Measurements from ENCODE around the gene ACE. TPM values are rescaled to one million over a fixed set of nuclear protein-coding genes. Genes with fewer than 3 reads are reported as not detected.
"Not testable (repeated sequence)": the region's sequence is repeated elsewhere in the genome, so short reads cannot be mapped to it uniquely, and the experiment has no call there.

Gene ACE
- total RNA-seq, 4 donors from 2014 or later = 4.8 to 10.4 (median 8.2) TPM

- peaks cover 16% of the 10 kb centered on the region for H3K27me3 ChIP-seq
- no peak overlapping the region for H3K27ac ChIP-seq
- WGBS, 2 donors (ENCODE audit: low coverage in 1 of 2) = 76 to 85% methylated on average over 3 to 4 of the region's 4 CpGs
- no peaks in the 10 kb centered on the region for H3K36me3 ChIP-seq
- H3K4me3 ChIP-seq = no peak overlapping the region
- no peaks in the 10 kb centered on the region for H3K4me1 ChIP-seq
- H3K9me3 ChIP-seq = no peaks in the 10 kb centered on the region
- no peak for TF ChIP-seq EP300 (IDR thresholded peaks at IDR 0.05)
- no peak for TF ChIP-seq POLR2AphosphoS5 (IDR thresholded peaks at IDR 0.05)
- TF ChIP-seq POLR2A (IDR thresholded peaks at IDR 0.05) = no peak
- TF ChIP-seq CTCF (IDR thresholded peaks at IDR 0.05) = no peak
- ATAC-seq = no peak
Observed at GRCh38 chr17:63458478-63458877, 18.4 kb upstream of the ACE start.

GRCh38 chr17:63460018-63460417 lies 16.8 kb upstream of the ACE start:
- TF ChIP-seq EP300 (IDR thresholded peaks at IDR 0.05) (no peak), POLR2AphosphoS5 (IDR thresholded peaks at IDR 0.05) (no peak), CTCF (IDR thresholded peaks at IDR 0.05) (no peak), POLR2A (IDR thresholded peaks at IDR 0.05) (no peak)
- Histone ChIP-seq H3K27ac (no peak overlapping the region), H3K27me3 (peaks cover 20% of the 10 kb centered on the region), H3K4me3 (no peak overlapping the region), H3K4me1 (no peaks in the 10 kb centered on the region), H3K36me3 (no peaks in the 10 kb centered on the region), H3K9me3 (no peaks in the 10 kb centered on the region)
- 43 to 67% methylated on average over 3 to 8 of the region's 9 CpGs for WGBS, 2 donors (ENCODE audit: low coverage in 1 of 2)
- no peak for ATAC-seq

- WGBS, 2 donors (ENCODE audit: low coverage in 1 of 2) = 0 to 18% methylated on average over 1 to 3 of the region's 3 CpGs
Observed at GRCh38 chr17:63463771-63464170, 13.1 kb upstream of the ACE start.

GRCh38 chr17:63464691-63465236 lies 12.1 kb upstream of the ACE start:
- no peaks in the 10 kb centered on the region for H3K36me3 ChIP-seq
- no peaks in the 10 kb centered on the region for H3K4me1 ChIP-seq
- H3K4me3 ChIP-seq = no peak overlapping the region
- no peak for TF ChIP-seq POLR2A (IDR thresholded peaks at IDR 0.05)
- no peak for TF ChIP-seq POLR2AphosphoS5 (IDR thresholded peaks at IDR 0.05)
- no peak for TF ChIP-seq CTCF (IDR thresholded peaks at IDR 0.05)
- TF ChIP-seq EP300 (IDR thresholded peaks at IDR 0.05) = no peak
- no peaks in the 10 kb centered on the region for H3K9me3 ChIP-seq
- peaks cover 20% of the 10 kb centered on the region for H3K27me3 ChIP-seq
- 62 to 80% methylated on average over 4 of the region's 4 CpGs for WGBS, 2 donors (ENCODE audit: low coverage in 1 of 2)
- ATAC-seq = no peak
- no peak overlapping the region for H3K27ac ChIP-seq

More at GRCh38 chr17:63463771-63464170, 13.1 kb upstream of the ACE start:
- TF ChIP-seq EP300 (IDR thresholded peaks at IDR 0.05) = no peak
- no peak for TF ChIP-seq POLR2A (IDR thresholded peaks at IDR 0.05)
- TF ChIP-seq CTCF (IDR thresholded peaks at IDR 0.05) = no peak
- no peak for TF ChIP-seq POLR2AphosphoS5 (IDR thresholded peaks at IDR 0.05)
- H3K4me3 ChIP-seq = no peak overlapping the region
- H3K9me3 ChIP-seq = no peaks in the 10 kb centered on the region
- no peak for ATAC-seq
- H3K27ac ChIP-seq = no peak overlapping the region
- H3K36me3 ChIP-seq = no peaks in the 10 kb centered on the region
- H3K27me3 ChIP-seq = peaks cover 20% of the 10 kb centered on the region
- no peaks in the 10 kb centered on the region for H3K4me1 ChIP-seq

- H3K9me3 ChIP-seq, H3K4me3 ChIP-seq, H3K36me3 ChIP-seq, H3K27ac ChIP-seq, H3K4me1 ChIP-seq, ATAC-seq: not testable (repeated sequence)
- 84 to 86% methylated on average over 5 to 6 of the region's 6 CpGs for WGBS, 2 donors (ENCODE audit: low coverage in 1 of 2)
- H3K27me3 ChIP-seq = peaks cover 27% of the 10 kb centered on the region
Observed at GRCh38 chr17:63468099-63468498, 8.8 kb upstream of the ACE start.

Data from gastroesophageal sphincter (tissue), 4 donors.